Effector memory CD8-positive, alpha-beta T cell (primary cell): ENCODE data around the gene SMAP2.
"Not testable (repeated sequence)": the region's sequence is repeated elsewhere in the genome, so short reads cannot be mapped to it uniquely, and the experiment has no call there.

ENCODE experiments used
- ATAC-seq: fragments of 150-1000 bp; cut with Tn5 transposase; replicated peaks from 2 replicates; pipeline ENCODE4 v1.10.0; 2021; ENCODE audit warnings: mild to moderate bottlenecking, moderate library complexity
- DNase-seq, 3 experiments: peaks; one replicate each; pipeline ENCODE4 v3.0.0; 2021
- H3K27ac Mint-ChIP-seq, 2 donors: one replicate each; pipeline ENCODE4 v1.8.0; 2022; ENCODE audit warnings: mild to moderate bottlenecking in 2 of 2, mixed read lengths in 2 of 2, moderate library complexity in 2 of 2
- H3K27me3 Mint-ChIP-seq, 2 donors: one replicate each; pipeline ENCODE4 v1.8.0; 2022; ENCODE audit warnings: mixed read lengths in 2 of 2
- H3K36me3 Mint-ChIP-seq: one replicate; pipeline ENCODE4 v1.8.0; 2022; ENCODE audit warnings: mild to moderate bottlenecking, moderate library complexity, mixed read lengths; ENCODE audit not compliant: insufficient read depth
- H3K4me1 Mint-ChIP-seq, 2 donors: one replicate each; pipeline ENCODE4 v1.8.0; 2022; ENCODE audit warnings: low read depth in 2 of 2, mixed read lengths in 2 of 2
- H3K4me3 Mint-ChIP-seq, 2 donors: one replicate each; pipeline ENCODE4 v1.8.0; 2022; ENCODE audit warnings: mild to moderate bottlenecking in 2 of 2, mixed read lengths in 2 of 2, moderate library complexity in 2 of 2
- H3K9me3 Mint-ChIP-seq, 2 donors: one replicate each; pipeline ENCODE4 v1.8.0; 2022; ENCODE audit warnings: mixed read lengths in 2 of 2
- total RNA-seq, 9 experiments: gene quantifications; one replicate each; lab custom pipeline; 2026; lab: John Stamatoyannopoulos, UW

The SMAP2 gene
- total RNA-seq = 133 to 270 (median 161) reads per million in 9 experiments

DNA sequence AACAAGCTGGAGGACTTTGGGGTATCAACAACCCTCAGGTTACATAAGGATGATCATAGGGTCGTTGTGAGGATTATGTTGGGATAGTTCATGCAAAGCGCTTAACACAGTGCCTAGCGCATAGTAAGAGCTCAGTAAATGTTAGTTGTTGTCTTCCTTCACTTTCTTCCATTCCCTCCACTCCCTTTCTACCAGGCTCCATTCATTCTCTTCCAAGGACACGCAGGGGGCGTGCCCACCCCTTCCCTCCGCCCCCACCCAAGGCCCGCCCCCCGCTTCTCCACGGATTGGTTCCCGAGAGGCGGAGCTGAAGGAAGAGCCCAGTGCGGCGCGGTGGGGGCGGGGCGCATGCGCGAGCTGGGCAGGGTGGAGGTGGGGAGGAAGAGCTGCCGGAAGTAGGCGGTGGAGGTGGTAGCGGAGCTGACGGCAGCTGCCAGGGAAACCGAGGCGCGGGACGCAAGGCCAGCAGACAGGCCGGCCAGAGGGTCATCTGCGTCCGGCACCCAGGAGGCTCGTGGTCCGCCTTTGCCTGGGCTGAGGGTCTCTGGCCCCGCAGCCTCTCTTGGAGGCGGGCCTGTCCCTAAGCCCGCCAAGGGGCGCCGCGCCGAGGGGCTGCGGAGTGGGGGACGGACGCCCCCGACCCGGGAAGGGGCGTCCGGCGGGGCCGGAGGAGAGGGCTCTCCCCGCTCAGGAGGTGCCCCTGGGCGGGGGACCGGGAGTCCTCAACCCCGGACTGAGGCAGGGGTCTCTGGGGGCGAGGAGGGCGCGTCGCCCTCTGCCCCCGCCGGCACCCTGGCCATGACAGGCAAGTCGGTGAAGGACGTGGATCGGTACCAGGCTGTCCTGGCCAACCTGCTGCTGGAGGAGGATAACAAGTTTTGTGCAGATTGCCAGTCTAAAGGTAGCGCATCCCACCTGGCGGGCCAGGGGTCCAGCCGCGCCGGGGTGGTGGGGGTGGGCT lies at the start of gene SMAP2:
SMAP2 (plus strand) TSS at position 405 of the 961 bp plus-strand sequence; CDS start at position 799, 394 bp downstream.
- Mint-ChIP-seq H3K27ac (peak within 1 kb of the TSS; percentile 99 to 100), H3K27me3 (no peaks in the 10 kb centered on the region), H3K36me3 (peaks cover 50% of the 10 kb centered on the region)

DNA sequence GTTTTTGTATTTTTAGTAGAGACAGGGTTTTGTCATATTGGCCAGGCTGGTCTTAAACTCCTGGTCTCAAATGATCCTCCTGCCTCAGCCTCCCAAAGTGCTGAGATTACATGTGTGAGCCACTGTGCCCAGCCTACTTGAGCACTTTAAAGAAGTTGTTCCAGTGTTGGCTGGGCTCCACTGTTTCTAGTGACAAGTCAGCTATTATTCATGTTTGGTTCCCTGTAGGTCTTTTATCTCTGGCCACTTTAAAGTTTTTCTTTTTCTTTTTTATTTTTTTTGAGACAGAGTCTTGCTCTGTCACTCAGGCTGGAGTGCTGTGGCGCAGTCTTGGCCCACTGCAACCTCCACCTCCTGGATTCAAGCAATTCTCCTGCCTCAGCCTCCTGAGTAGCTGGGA lies 42.1 kb upstream of the SMAP2 start:
- not testable (repeated sequence) for H3K36me3 Mint-ChIP-seq, H3K27me3 Mint-ChIP-seq, H3K9me3 Mint-ChIP-seq, ATAC-seq, H3K4me1 Mint-ChIP-seq, H3K4me3 Mint-ChIP-seq, H3K27ac Mint-ChIP-seq, DNase-seq

More for the DNA sequence above, at the start of gene SMAP2:
- peak; percentile 92 to 93 (median 92) for DNase-seq
- ATAC-seq = peak; percentile 81
- peak within 1 kb of the TSS; percentile 90 to 98 for H3K4me3 Mint-ChIP-seq
- no peaks in the 10 kb centered on the region for H3K9me3 Mint-ChIP-seq
- H3K4me1 Mint-ChIP-seq = peaks cover 32 to 42% of the 10 kb centered on the region in 2 donors

- H3K36me3 Mint-ChIP-seq = no peaks in the 10 kb centered on the region
- H3K27me3 Mint-ChIP-seq = peaks cover 0 to 7% of the 10 kb centered on the region in 2 donors
- no peaks in the 10 kb centered on the region for H3K4me1 Mint-ChIP-seq
- H3K9me3 Mint-ChIP-seq = no peaks in the 10 kb centered on the region
- no peak overlapping the region for H3K4me3 Mint-ChIP-seq
- no peak overlapping the region for H3K27ac Mint-ChIP-seq
- no peak for ATAC-seq
- DNase-seq = no peak
Measured at GRCh38 chr1:40332695-40333094, 40.8 kb upstream of the SMAP2 start.

GRCh38 chr1:40337443-40337842 lies 36.1 kb upstream of the SMAP2 start:
- no peak for DNase-seq
- Mint-ChIP-seq H3K36me3 (no peaks in the 10 kb centered on the region), H3K27ac (no peak overlapping the region), H3K4me3 (no peak overlapping the region), H3K4me1 (peaks cover 11 to 16% of the 10 kb centered on the region in 2 donors), H3K9me3 (no peaks in the 10 kb centered on the region), H3K27me3 (peaks cover 0 to 7% of the 10 kb centered on the region in 2 donors)
- ATAC-seq = no peak

DNA sequence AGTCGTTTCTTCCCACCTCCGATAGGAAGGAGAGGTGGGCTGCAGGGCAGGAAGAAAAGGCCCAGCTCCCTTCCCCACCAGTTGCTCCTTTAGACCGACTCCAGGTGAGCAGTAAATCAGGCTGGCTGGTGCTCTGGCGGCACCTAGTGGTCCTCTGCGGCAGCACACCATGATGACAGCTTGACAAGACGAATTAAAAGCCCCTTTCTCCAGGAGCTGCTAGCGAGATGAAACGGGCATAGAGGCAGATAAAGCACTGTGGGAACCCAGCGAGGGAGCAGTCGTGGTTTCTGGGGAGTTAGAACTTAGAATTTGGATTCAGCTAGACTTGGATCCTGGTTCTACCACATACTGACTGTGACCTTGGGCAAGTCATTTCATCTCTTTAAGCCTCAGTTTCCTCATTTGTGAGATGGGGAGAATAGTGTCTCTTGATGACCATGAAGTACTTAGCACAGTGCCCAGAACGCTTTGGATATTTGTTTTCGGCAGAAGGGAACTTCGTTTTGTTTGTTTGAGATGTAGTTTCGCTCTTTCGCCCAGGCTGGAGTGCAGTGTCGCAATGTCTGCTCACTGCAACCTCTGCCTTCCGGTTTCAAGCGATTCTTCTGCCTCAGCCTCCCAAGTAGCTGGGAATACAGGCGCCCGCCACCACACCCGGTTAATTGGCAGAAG lies 34.6 kb upstream of the SMAP2 start:
- Mint-ChIP-seq H3K9me3 (no peaks in the 10 kb centered on the region), H3K4me1 (peaks cover 11 to 17% of the 10 kb centered on the region in 2 donors), H3K27me3 (no peaks in the 10 kb centered on the region), H3K36me3 (no peaks in the 10 kb centered on the region), H3K27ac (peak overlapping the region; percentile 3 to 39), H3K4me3 (peak overlapping the region; percentile 32 to 35)
- DNase-seq = peak; percentile 86 to 94 (median 90)
- peak; percentile 99 for ATAC-seq

DNA sequence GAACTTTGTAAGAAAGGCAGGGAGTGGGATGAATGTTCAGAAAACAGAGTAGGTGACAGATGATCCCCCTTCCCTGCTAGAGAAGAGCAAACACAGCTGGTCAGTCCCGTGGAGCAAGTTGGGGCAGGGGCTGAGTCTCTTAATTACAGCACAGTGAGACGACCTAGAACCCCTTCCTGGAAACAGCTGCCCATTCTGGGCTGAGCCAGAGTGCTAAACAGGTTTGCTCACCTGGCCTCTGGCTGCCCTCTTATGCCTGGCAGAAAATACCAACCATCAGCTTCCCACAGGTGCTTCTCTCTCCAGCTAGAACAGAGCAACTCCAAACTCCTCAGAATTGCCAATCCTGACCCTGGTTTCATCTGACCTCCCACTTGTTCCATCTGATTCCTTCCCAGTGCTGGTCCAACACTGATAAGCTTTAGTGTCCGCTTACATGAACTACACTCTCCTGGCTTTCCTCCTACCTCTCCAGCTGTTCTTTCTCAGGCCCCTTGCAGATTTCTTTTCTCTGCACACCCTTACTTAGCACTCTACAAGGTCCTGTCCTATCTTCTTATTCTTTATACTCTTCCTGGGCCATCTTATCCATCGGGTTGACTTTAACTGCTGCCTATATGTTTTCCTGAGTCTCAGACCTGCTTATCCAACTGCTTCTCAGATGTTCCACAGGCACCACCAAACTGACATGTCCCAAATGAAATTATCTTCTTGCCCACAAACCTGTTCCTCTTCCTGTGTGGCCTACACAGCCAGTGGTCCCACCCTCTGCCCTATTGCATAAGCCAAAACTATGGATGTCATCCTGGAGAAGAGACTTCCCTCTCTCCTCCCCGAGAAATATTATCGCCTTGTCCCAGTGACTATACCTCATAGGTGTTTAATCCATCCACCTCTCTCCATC lies 33.9 kb upstream of the SMAP2 start:
- no peak overlapping the region for H3K4me3 Mint-ChIP-seq
- DNase-seq (no peak), ATAC-seq (no peak)
- peaks cover 11 to 17% of the 10 kb centered on the region in 2 donors for H3K4me1 Mint-ChIP-seq
- no peaks in the 10 kb centered on the region for H3K9me3 Mint-ChIP-seq
- peak overlapping the region; percentile 16 to 39 for H3K27ac Mint-ChIP-seq
- H3K36me3 Mint-ChIP-seq = no peaks in the 10 kb centered on the region
- H3K27me3 Mint-ChIP-seq = no peaks in the 10 kb centered on the region

DNA sequence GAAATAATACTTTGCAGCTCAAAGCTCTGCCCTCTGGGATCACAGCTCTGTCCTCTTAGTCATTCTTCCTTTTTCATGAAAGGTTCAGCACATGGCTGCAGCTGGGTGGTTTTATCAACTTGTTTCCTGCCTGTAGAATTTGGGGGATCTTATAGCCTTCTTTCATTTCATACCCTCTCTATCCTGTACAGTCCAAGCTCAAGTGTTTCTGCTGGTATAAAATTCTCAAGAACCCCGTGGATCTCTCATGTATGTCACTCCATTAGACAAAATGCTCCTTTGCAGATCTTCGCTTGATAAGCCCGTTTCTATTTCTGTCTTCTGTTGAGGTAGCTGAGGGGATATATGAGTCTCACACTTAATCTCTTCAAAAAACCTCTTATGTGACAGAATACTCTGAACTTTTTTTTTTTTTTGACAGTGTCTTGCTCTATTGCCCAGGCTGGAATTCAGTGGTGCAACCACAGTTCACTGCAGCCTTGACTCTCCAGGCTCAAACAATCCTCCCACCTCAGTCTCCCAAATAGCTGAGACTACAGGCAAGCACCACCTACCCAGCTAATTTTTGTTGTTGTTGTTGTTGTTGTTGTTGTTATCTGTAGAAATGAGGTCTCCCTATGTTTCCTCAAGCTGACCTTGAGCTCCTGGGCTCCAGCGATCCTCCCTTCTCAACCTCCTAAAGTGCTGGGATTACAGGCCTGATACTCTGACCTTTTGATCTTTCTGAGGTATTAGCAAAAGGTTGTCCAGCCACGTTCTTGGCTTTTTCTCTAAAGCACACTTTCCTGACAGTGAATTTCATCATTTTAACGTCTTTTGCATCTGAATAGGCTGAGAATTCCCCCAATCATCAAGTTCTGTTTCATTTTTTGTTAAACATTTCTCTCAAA lies 31.8 kb upstream of the SMAP2 start:
- Mint-ChIP-seq H3K27me3 (no peaks in the 10 kb centered on the region), H3K36me3 (no peaks in the 10 kb centered on the region), H3K27ac (peak overlapping the region in 1 of 2 donors; percentile 6), H3K4me1 (peaks cover 11 to 21% of the 10 kb centered on the region in 2 donors), H3K4me3 (peak overlapping the region; percentile 7 to 38), H3K9me3 (no peaks in the 10 kb centered on the region)
- DNase-seq (no peak), ATAC-seq (no peak)

DNA sequence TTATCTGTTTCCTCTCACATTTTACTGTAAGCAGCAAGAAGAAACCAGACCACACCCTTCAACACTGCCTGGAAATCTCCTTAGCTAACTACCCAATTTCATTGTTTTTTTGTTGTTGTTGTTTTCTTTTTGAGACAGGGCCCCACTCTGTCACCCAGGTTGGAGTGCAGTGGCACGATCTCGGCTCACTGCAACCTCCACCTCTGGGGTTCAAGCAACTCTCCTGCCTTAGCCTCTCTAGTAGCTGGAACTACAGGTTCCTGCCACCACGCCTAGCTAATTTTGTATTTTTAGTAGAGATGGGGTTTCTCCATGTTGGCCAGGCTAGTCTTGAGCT lies 31.2 kb upstream of the SMAP2 start:
- H3K27me3 Mint-ChIP-seq, H3K36me3 Mint-ChIP-seq, DNase-seq, ATAC-seq, H3K9me3 Mint-ChIP-seq: not testable (repeated sequence)
- Mint-ChIP-seq H3K4me1 (peaks cover 11 to 21% of the 10 kb centered on the region in 2 donors), H3K27ac (peak overlapping the region in 1 of 2 donors; percentile 6), H3K4me3 (peak overlapping the region; percentile 7 to 38)

DNA sequence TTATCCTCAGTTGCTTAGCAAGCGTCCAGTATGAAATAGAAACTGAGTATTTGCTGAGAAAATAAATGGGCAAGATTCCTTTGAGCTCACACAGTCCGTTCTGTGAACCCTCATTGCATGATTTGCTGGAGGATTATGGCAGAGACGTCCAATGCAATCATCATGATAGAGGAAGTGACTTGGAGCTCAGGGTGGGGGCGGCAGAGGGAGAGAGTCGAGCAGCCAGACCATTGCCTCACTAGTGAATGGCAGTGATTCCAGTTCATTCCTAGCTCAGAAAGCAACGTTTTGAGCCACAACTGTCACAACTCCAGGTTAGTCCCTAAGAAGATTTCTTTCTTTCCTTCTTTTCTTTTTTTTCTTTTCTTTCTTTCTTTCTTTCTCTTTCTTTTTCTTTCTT lies 28.9 kb upstream of the SMAP2 start:
- peak overlapping the region in 1 of 2 donors; percentile 56 for H3K27ac Mint-ChIP-seq
- peaks cover 8 to 15% of the 10 kb centered on the region in 2 donors for H3K4me1 Mint-ChIP-seq
- no peaks in the 10 kb centered on the region for H3K9me3 Mint-ChIP-seq
- DNase-seq = no peak
- peak; percentile 35 for ATAC-seq
- H3K4me3 Mint-ChIP-seq = no peak overlapping the region
- H3K36me3 Mint-ChIP-seq = no peaks in the 10 kb centered on the region
- no peaks in the 10 kb centered on the region for H3K27me3 Mint-ChIP-seq

GRCh38 chr1:40350391-40350790 lies 23.1 kb upstream of the SMAP2 start:
- Mint-ChIP-seq H3K27ac (no peak overlapping the region), H3K9me3 (no peaks in the 10 kb centered on the region), H3K4me3 (no peak overlapping the region), H3K27me3 (no peaks in the 10 kb centered on the region), H3K36me3 (no peaks in the 10 kb centered on the region), H3K4me1 (peaks cover 0 to 3% of the 10 kb centered on the region in 2 donors)
- DNase-seq (no peak), ATAC-seq (no peak)

- Mint-ChIP-seq H3K9me3 (no peaks in the 10 kb centered on the region), H3K4me3 (no peak overlapping the region), H3K36me3 (no peaks in the 10 kb centered on the region), H3K27ac (no peak overlapping the region), H3K27me3 (no peaks in the 10 kb centered on the region), H3K4me1 (peaks cover 0 to 3% of the 10 kb centered on the region in 2 donors)
- DNase-seq (no peak), ATAC-seq (no peak)
Measured at GRCh38 chr1:40351124-40351523, 22.4 kb upstream of the SMAP2 start.

DNA sequence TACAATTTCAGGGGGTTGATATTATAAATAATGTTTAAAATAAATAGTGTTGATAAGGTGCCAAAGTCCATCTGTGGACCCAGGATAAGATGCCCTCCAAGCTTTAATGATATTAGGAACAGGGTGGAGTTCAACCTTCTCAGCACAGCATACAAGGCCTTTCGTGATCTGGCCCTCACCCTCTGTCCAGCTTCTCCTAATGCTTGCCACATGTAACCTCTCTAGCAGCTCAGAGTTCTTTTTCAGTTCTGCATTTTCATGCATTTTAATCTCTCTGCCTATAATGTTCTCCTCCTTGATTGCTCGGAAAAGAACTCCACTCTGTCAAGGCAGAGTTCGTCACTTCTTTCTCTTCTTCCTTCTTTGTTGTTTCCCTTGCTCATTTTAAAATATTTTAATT lies 21.4 kb upstream of the SMAP2 start:
- Mint-ChIP-seq H3K27ac (no peak overlapping the region), H3K4me1 (peaks cover 0 to 3% of the 10 kb centered on the region in 2 donors), H3K4me3 (no peak overlapping the region), H3K27me3 (no peaks in the 10 kb centered on the region), H3K36me3 (no peaks in the 10 kb centered on the region), H3K9me3 (no peaks in the 10 kb centered on the region)
- no peak for DNase-seq
- no peak for ATAC-seq
